Stimulated activated CD4-positive, alpha-beta T cell treated with anti-CD3 and anti-CD28 coated beads, Interleukin-2, amount 100 ng/mL, for 48 hours (primary cell): ENCODE data around the gene DCDC2.
"Not testable (repeated sequence)": the region's sequence is repeated elsewhere in the genome, so short reads cannot be mapped to it uniquely, and the experiment has no call there.

ENCODE experiments used
- DNase-seq, 2 donors: peaks; one replicate each; pipeline ENCODE4 v3.0.0-alpha.2; 2020

The DCDC2 gene

DNA sequence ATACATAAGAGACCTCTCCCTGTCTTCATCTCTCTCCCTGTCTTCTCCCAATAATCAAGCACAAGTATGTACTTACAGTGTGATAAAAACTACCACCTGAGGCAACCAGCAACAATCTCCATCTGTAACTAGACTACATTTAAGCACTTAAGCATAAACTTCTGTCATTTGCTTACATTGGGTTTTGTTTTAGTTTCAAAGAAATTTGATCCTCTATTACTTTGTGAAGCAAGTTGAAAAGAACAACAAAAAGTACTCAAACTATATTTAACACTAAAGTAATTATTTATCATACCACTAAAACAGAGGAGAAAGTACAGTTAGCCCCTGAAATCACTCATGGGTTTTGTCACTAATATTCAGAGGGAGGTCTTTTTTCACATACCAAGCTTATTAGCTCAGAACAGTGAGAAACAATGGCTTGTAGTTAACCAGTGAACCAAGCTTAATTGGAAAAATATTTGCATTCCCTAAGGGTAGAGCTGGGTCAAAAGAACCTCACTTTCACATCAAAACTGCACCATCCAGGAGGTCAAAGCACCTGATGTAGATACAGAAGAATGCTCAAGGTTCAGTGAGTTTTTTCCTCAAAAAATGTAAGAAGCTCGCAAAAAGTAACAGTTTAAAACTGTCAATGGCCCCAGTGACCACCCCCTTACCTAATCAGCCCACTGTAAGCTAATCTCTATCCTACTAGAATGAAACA, 34.1 kb downstream of the DCDC2 start:
- DNase-seq = no peak

GRCh38 chr6:24322924-24323323, 34.9 kb downstream of the DCDC2 start:
- no peak for DNase-seq

DNA sequence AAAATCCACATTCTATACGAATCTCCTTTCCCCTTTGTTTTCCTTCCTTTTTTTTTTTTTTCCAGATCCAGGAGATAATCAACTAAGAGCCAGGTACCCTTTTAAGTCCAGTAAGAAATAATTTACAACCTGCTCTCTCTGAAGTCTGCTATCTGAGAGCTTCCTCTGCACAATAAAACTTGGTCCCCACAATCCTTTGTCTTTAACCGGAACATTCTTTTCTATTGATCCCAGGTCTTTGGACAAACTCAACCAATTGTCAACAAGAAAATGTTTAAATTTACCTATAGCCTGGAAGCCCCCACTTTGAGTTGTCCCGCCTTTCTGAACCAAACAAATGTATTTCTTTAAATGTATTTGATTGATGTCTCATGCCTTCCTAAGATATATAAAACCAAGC, 35.4 kb downstream of the DCDC2 start:
- DNase-seq = not testable (repeated sequence)

DNA sequence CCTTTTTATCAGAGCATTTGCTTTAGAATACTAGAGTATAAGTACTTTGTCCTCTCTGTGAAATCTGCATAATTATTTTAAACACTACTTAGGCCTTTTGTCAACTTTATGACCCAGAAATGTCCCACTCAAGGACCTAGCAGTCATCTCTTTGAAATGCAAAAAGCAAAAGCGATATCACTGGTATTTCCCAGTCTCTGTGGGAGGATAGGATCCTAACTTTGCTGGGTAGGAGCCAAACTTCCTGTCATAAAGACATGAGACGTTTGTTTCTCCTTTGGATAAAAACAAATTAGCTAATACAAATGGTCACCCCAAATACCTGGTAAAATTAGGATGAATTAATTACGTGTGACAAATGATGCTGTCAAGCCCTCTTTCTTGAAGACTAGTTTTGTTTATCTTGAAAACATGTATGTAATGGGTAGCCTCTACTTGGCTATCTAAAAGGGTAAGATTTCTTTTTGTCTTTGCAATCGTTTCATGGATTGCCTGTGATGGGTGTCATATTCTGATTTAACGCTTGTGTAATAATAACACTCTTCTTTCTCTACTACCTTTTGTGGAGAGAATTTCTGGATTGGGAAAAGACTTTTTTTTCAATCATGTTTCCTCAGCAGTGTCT, 36.2 kb downstream of the DCDC2 start:
- DNase-seq = no peak

- DNase-seq = no peak
Measured at GRCh38 chr6:24313251-24314141, 44.4 kb downstream of the DCDC2 start.

- not testable (repeated sequence) for DNase-seq
Measured at GRCh38 chr6:24311775-24312174, 46.1 kb downstream of the DCDC2 start.

DNA sequence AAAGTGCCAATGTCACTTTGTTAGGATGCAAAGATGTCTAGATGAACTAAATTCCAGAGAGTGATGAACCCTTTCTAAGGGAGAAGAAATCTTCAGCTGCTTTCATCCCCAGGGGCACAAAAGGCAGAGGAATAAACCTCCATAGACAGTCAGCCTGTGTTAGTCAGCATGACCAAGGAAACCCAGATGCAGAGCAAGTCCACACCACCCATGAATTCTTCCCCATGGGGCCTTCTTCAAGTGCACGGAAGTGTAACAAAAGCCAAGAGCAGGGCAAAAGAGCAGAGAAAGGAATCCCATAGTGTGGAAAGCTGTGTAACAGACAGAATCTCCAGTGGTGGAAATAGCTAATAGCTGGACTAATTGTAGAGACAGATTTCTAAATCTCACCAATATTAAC, 50.0 kb downstream of the DCDC2 start:
- DNase-seq = no peak

DNA sequence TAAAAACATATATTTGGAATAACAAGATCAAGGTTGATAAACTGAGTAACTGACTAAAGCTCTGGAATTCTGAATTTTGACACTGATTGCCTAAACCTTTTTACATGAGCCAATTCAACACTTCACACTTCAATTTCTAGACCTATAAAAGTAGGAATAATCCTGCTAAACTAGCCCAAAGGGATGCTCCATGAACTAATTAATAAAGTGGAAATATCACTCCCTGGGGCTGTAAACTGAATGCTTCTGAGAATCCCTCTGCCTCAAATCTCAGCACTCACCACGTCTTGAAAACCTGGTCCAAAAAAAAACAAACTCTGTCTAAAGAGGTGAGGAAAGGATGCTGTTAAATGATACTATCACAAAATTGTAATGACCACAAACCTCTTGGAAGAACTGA, 50.9 kb downstream of the DCDC2 start:
- DNase-seq = no peak

- DNase-seq = no peak
Measured at GRCh38 chr6:24306038-24306437, 51.8 kb downstream of the DCDC2 start.

DNA sequence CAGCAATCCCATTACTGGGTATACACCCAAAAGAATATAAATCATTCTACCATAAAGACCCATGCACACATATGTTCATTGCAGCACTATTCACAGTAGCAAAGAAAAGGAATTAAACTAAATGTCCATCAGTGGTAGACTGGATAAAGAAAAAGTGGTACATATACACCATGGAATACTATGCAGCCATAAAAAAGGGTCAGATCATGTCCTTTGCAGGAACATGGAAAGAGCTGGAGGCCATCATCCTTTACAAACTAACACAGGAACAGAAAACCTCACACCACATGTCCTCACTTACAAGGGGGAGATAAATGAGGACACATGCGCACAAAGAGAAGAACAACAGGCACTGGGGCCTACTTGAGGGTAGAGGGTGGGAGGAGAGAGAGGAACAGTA, 60.9 kb downstream of the DCDC2 start:
- DNase-seq = no peak

- not testable (repeated sequence) for DNase-seq
Measured at GRCh38 chr6:24293852-24294251, 64.0 kb downstream of the DCDC2 start.

DNA sequence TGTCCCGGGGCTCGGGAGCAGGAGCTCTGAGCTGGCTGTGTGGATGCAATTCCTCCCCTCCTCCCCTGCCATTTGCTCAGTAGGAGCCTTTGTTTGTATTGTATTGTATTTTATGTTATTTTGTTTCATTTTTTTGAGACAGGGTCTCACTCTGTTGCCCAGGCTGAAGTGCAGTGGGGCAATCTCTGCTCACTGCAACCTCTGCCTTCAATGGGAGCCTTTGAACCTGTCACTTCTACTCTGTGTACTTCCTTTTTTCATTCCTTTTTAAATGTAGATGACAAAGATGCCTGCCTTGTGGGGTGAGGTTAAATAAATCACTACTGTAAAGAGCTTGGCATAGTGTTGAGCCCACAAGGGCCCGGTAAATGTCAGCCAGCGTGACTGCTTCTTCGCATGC, 70.6 kb downstream of the DCDC2 start:
- DNase-seq = no peak

DNA sequence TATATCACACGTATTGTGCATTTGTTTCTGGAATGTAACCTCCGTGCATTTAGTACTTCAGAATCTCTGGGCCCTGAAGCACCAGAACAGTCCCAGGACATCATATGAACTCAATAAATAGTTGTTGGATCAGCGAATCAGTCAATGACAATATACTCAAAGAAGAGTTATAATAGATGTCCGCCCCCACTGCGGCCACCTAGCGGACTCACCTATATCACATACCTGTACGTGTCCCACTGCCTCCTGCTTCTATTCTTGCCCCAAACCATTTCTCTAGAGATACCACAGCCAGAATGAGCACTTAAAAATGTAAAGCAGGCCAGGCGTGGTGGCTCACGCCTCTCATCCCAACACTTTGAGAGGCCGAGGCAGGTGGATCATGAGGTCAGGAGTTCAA, 73.9 kb downstream of the DCDC2 start:
- DNase-seq = no peak

DNA sequence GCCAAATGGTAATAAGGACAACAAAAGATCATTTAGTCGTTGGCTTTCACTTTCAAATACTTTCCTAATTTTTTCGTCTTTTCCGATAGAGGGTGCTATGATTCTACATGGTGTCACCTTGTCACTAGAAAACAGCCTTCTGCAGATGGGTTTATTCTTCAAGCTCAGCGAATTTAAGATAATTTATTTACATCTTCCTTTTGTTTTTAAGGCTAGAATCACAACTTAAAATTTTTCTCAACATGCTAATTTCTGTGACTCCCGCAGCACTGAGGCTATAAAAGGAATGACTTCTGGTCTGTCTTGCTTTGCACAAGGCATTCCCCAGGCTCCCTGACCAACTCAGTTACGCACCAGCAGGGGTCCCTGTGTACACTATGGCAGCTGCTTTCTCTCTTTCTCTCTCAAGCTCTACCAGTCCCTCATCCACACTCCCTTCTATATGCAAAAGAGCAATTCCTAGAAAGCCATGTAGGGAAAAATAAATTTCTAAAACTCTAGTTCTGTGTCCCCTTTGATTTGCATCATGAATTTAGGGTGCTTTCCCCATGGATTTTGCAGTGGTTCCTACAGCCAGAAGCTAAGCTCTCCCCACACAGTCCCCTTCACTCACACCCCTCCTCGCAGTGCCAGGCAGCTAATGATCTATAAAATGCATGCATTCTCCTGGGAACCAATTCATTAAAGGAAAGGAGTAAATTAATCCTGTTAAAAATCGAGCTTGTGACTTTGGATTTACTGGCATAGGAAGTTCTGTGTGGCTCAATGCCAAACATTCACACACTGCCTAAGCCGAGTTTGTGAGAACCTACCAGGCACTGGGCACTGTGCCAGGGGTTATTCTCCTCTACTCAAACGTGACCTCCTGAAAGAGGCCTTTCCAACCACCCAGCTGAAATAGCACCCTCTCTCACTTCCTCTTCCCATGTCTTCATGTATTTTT, 74.5 kb downstream of the DCDC2 start:
- DNase-seq = peak; percentile 6 to 11

DNA sequence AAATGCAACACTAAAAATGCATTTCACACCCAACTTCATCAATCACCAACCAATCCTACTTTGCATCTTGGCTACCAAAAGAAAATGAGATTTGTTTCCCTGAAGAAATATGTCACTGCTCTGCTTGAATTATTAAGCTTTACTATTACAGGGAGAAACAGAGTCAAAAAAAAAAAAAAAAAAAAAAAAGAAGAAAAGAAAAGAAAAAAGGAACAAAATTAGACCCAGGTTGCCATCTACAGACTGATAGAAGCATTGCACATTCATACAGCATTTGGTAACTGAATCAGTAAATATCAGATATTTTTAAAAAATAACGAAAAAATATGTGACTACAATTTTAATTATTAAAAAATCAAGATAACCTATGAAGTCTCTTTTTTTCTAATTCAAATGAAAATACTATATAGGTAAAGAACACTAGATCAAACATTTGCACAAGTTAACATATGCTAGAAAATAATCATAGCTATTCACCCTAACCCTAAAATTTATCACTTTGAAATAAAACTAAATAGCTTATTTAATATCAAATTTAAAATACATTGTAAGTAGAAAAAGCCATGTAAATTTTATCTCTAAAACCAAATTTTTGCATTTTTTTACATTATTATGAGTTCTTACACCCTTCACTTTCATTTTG, 83.3 kb downstream of the DCDC2 start:
- DNase-seq = no peak

- DNase-seq = no peak
Measured at GRCh38 chr6:24273096-24273870, 84.6 kb downstream of the DCDC2 start.

GRCh38 chr6:24272553-24272952, 85.3 kb downstream of the DCDC2 start:
- DNase-seq = no peak

GRCh38 chr6:24272148-24272547, 85.7 kb downstream of the DCDC2 start:
- DNase-seq = no peak

GRCh38 chr6:24270011-24270410, 87.8 kb downstream of the DCDC2 start:
- no peak for DNase-seq

- DNase-seq = not testable (repeated sequence)
Measured at GRCh38 chr6:24258214-24258613, 99.6 kb downstream of the DCDC2 start.

DNA sequence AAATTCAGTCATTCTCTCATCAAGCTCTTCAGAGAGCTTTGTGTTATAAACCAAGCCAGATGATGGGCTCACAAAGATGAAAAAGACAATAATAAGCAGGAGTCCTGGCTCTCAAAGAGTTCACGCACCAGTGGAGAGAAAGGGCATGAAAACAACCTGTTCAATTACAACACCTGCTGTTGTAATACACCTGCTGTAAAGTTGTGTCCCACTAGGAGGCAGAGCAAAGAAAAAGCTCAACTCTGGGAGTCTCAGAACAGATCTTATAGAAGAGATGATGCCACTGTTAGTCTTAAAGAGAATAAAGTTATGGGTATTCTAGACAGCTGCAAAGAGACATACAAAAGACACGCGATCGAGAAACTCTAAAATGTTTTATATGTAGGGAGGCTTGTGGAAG, 100.6 kb downstream of the DCDC2 start:
- DNase-seq = no peak
